Measurements from ENCODE around the gene GSS.

GSS gene

GRCh38 chr20:34948030-34948429 is 7.6 kb downstream of the GSS start:
- DNase-seq (ENCODE audit: low read depth): no peak
- no peak overlapping the region for H3K4me3 ChIP-seq (ENCODE audit: low read depth, low read length)
- no peak for TF ChIP-seq CTCF (IDR thresholded peaks at IDR 0.05; ENCODE audit: control insufficient read depth, extremely low read depth, insufficient read depth)

GRCh38 chr20:34947336-34947735 is 8.3 kb downstream of the GSS start:
- no peak for TF ChIP-seq CTCF (IDR thresholded peaks at IDR 0.05; ENCODE audit: control insufficient read depth, extremely low read depth, insufficient read depth)
- DNase-seq (ENCODE audit: low read depth): no peak
- H3K4me3 ChIP-seq (ENCODE audit: low read depth, low read length): no peak overlapping the region

GRCh38 chr20:34946661-34947060 is 8.9 kb downstream of the GSS start:
- DNase-seq (ENCODE audit: low read depth): no peak
- H3K4me3 ChIP-seq (ENCODE audit: low read depth, low read length): no peak overlapping the region
- TF ChIP-seq CTCF (IDR thresholded peaks at IDR 0.05; ENCODE audit: control insufficient read depth, extremely low read depth, insufficient read depth): no peak

GRCh38 chr20:34945315-34946077 is 10.1 kb downstream of the GSS start:
- no peak for TF ChIP-seq CTCF (IDR thresholded peaks at IDR 0.05; ENCODE audit: control insufficient read depth, extremely low read depth, insufficient read depth)

GRCh38 chr20:34943808-34944567 is 11.6 kb downstream of the GSS start:
- TF ChIP-seq CTCF (IDR thresholded peaks at IDR 0.05; ENCODE audit: control insufficient read depth, extremely low read depth, insufficient read depth): no peak
- DNase-seq (ENCODE audit: low read depth): no peak
- H3K4me3 ChIP-seq (ENCODE audit: low read depth, low read length): no peak overlapping the region

More at GRCh38 chr20:34945315-34946077, 10.1 kb downstream of the GSS start:
- peak; percentile 73 for DNase-seq (ENCODE audit: low read depth)
- no peak overlapping the region for H3K4me3 ChIP-seq (ENCODE audit: low read depth, low read length)

- DNase-seq (ENCODE audit: low read depth): no peak
- no peak for TF ChIP-seq CTCF (IDR thresholded peaks at IDR 0.05; ENCODE audit: control insufficient read depth, extremely low read depth, insufficient read depth)
- no peak overlapping the region for H3K4me3 ChIP-seq (ENCODE audit: low read depth, low read length)
Measured at GRCh38 chr20:34942301-34942700, 13.3 kb downstream of the GSS start.
